ENCODE data around the gene RFK. TPM values are rescaled to one million over a fixed set of nuclear protein-coding genes. Genes with fewer than 3 reads are reported as not detected.

The RFK gene
- total and polyA plus RNA-seq, 2 donors from 2014 or later, result 20.6 to 40.3 TPM

- no peaks in the 10 kb centered on the region for H3K4me1 ChIP-seq (ENCODE audit: control insufficient read depth in 2 of 3, insufficient read depth in 2 of 3, low read depth in 1 of 3, low read length in 3 of 3)
- H3K9ac ChIP-seq (ENCODE audit: low read length in 3 of 3), result no peak overlapping the region
- H3K36me3 ChIP-seq (ENCODE audit: control insufficient read depth in 2 of 3, insufficient read depth in 3 of 3, low read length in 3 of 3), result no peaks in the 10 kb centered on the region
- no peaks in the 10 kb centered on the region for H3K27me3 ChIP-seq (ENCODE audit: control insufficient read depth, insufficient read depth, low read length)
- intact Hi-C loops (cut with DNase I), result no loop called here
- FAIRE-seq (no peak), DNase-seq (no peak)
- no peak overlapping the region for H3K27ac ChIP-seq (ENCODE audit: low read depth in 2 of 2, low read length in 2 of 2)
- no peaks in the 10 kb centered on the region for H3K9me3 ChIP-seq (ENCODE audit: control insufficient read depth in 2 of 3, insufficient read depth in 1 of 3, low read length in 3 of 3)
- no peak overlapping the region for H3K4me3 ChIP-seq (ENCODE audit: low read length in 3 of 3)
- no peak for TF ChIP-seq CTCF (IDR thresholded peaks at IDR 0.05; ENCODE audit: borderline replicate concordance, extremely low read depth, insufficient read depth)
Observed at GRCh38 chr9:76351006-76351405, 43.2 kb downstream of the RFK start.

GRCh38 chr9:76349865-76350264, 44.4 kb downstream of the RFK start:
- Histone ChIP-seq H3K36me3 (ENCODE audit: control insufficient read depth in 2 of 3, insufficient read depth in 3 of 3, low read length in 3 of 3) (no peaks in the 10 kb centered on the region), H3K4me3 (ENCODE audit: low read length in 3 of 3) (no peak overlapping the region), H3K27ac (ENCODE audit: low read depth in 2 of 2, low read length in 2 of 2) (no peak overlapping the region), H3K9ac (ENCODE audit: low read length in 3 of 3) (no peak overlapping the region), H3K27me3 (ENCODE audit: control insufficient read depth, insufficient read depth, low read length) (no peaks in the 10 kb centered on the region), H3K9me3 (ENCODE audit: control insufficient read depth in 2 of 3, insufficient read depth in 1 of 3, low read length in 3 of 3) (no peaks in the 10 kb centered on the region), H3K4me1 (ENCODE audit: control insufficient read depth in 2 of 3, insufficient read depth in 2 of 3, low read depth in 1 of 3, low read length in 3 of 3) (no peaks in the 10 kb centered on the region)
- intact Hi-C loops (cut with DNase I), result no loop called here
- no peak for TF ChIP-seq CTCF (IDR thresholded peaks at IDR 0.05; ENCODE audit: borderline replicate concordance, extremely low read depth, insufficient read depth)
- no peak for DNase-seq
- no peak for FAIRE-seq

DNA sequence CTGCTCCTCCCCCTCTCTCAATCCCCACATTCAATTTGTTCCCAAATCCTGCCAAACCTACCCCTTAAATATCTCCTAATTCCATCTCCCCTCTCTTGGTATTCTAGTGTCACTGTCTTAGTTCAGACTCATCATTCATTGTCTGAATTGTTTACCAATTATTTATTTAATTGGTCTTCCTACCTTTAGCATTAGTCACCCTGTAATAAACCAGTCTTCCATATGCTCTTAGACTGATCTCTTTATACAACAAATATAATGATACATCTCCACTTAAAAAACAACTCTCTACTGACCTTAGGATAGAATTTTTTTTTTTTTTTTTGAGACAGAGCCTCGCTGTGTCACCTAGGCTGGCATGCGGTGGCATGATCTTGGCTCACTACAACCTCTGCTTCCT, 51.4 kb downstream of the RFK start:
- intact Hi-C loops (cut with DNase I), result no loop called here
- DNase-seq (no peak), FAIRE-seq (no peak)
- Histone ChIP-seq H3K27me3 (ENCODE audit: control insufficient read depth, insufficient read depth, low read length) (no peaks in the 10 kb centered on the region), H3K9me3 (ENCODE audit: control insufficient read depth in 2 of 3, insufficient read depth in 1 of 3, low read length in 3 of 3) (no peaks in the 10 kb centered on the region), H3K36me3 (ENCODE audit: control insufficient read depth in 2 of 3, insufficient read depth in 3 of 3, low read length in 3 of 3) (no peaks in the 10 kb centered on the region), H3K4me3 (ENCODE audit: low read length in 3 of 3) (no peak overlapping the region), H3K27ac (ENCODE audit: low read depth in 2 of 2, low read length in 2 of 2) (no peak overlapping the region), H3K4me1 (ENCODE audit: control insufficient read depth in 2 of 3, insufficient read depth in 2 of 3, low read depth in 1 of 3, low read length in 3 of 3) (no peaks in the 10 kb centered on the region), H3K9ac (ENCODE audit: low read length in 3 of 3) (no peak overlapping the region)
- TF ChIP-seq CTCF (IDR thresholded peaks at IDR 0.05; ENCODE audit: borderline replicate concordance, extremely low read depth, insufficient read depth), result no peak

GRCh38 chr9:76342201-76342600, 52.0 kb downstream of the RFK start:
- H3K9me3 ChIP-seq (ENCODE audit: control insufficient read depth in 2 of 3, insufficient read depth in 1 of 3, low read length in 3 of 3), result no peaks in the 10 kb centered on the region
- no peak overlapping the region for H3K27ac ChIP-seq (ENCODE audit: low read depth in 2 of 2, low read length in 2 of 2)
- TF ChIP-seq CTCF (IDR thresholded peaks at IDR 0.05; ENCODE audit: borderline replicate concordance, extremely low read depth, insufficient read depth), result no peak
- no peak overlapping the region for H3K4me3 ChIP-seq (ENCODE audit: low read length in 3 of 3)
- no peaks in the 10 kb centered on the region for H3K27me3 ChIP-seq (ENCODE audit: control insufficient read depth, insufficient read depth, low read length)
- no peak overlapping the region for H3K9ac ChIP-seq (ENCODE audit: low read length in 3 of 3)
- no peaks in the 10 kb centered on the region for H3K4me1 ChIP-seq (ENCODE audit: control insufficient read depth in 2 of 3, insufficient read depth in 2 of 3, low read depth in 1 of 3, low read length in 3 of 3)
- H3K36me3 ChIP-seq (ENCODE audit: control insufficient read depth in 2 of 3, insufficient read depth in 3 of 3, low read length in 3 of 3), result no peaks in the 10 kb centered on the region
- intact Hi-C loops (cut with DNase I), result no loop called here
- DNase-seq, result no peak
- no peak for FAIRE-seq
